CD4-positive, alpha-beta T cell treated with Interleukin-15 for 1 hour (primary cell): Measurements from ENCODE around the gene CHMP3.

Experiments used
- DNase-seq: peaks from one replicate; pipeline ENCODE4 v3.0.0-alpha.2; 2020

CHMP3 gene

DNA sequence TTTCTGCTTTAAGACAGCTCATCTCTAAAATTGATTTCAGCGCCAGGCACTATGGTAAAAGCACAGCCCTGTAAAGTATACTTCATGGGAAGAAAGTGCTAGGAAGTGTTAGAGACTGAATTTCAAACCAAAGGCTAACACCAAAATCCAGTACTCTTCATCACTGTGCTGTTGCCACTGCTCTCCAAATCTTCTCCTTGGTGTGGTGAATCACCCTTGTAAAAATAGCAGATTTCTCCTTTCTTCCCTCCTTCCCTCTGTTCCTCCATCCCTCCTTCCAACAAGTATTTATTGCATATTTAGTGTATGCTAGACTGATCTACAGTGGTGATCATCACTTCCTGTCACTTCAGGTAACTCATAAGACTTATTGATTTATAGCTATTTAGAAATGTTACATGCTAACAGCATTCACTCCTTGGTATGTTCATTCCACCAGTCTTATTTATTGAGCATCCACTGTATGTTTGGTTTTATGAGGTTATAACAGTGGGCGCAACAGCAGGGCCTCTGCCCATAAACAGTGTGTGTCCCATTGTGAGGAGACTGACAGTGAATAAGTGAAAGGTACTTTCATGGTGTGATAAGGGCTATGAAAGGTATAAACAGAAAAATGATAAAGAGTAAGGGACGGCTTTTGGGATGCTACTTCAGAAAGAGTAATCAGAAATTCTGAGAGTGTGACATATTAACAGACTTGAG, 102.0 kb downstream of the CHMP3 start:
- no peak for DNase-seq

DNA sequence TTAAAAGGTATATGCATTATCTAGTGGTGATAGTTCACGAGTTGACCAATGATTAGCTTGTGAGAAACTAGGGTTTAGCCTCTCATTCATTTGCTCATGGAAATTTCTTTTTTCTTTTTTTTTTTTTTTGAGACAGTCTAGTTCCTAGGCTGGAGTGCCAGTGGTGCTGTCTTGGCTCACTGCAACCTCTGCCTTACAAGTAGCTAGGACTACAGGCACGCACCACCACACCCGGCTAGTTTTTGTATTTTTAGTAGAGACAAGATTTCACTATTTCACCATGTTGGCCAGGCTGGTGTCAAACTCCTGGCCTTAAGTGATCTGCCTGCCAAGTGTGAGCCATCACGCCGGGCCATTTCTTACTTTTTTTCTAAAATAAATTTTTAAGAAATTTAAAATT, 108.1 kb downstream of the CHMP3 start:
- DNase-seq = no peak

DNA sequence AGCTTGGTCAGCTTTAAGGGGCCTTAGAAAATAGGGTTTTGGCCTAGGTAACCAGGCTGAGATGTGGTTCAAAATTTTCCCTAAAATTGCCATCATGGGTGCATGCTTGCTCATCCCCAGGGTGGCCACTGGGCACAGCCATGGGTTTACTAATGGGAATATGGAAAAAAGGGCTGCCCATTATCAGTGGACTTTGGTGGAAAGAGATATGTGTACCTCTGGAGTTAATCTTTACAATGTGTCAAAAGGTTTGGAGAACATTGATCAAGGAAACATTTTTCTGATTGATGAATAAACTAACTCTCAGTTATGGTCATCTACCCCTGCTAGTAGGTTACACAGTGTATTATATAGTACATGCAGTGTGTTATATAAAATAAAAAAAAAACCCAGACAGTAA, 109.0 kb downstream of the CHMP3 start:
- no peak for DNase-seq

- DNase-seq = no peak
Observed at GRCh38 chr2:86453836-86454235, 109.4 kb downstream of the CHMP3 start.
